ENCODE data around the gene AMH. TPM values are rescaled to one million over a fixed set of nuclear protein-coding genes. Genes with fewer than 3 reads are reported as not detected.

AMH gene
- total and polyA plus RNA-seq, 11 donors: 0.10 to 1.1 (median 0.57) TPM; not detected in 4

DNA sequence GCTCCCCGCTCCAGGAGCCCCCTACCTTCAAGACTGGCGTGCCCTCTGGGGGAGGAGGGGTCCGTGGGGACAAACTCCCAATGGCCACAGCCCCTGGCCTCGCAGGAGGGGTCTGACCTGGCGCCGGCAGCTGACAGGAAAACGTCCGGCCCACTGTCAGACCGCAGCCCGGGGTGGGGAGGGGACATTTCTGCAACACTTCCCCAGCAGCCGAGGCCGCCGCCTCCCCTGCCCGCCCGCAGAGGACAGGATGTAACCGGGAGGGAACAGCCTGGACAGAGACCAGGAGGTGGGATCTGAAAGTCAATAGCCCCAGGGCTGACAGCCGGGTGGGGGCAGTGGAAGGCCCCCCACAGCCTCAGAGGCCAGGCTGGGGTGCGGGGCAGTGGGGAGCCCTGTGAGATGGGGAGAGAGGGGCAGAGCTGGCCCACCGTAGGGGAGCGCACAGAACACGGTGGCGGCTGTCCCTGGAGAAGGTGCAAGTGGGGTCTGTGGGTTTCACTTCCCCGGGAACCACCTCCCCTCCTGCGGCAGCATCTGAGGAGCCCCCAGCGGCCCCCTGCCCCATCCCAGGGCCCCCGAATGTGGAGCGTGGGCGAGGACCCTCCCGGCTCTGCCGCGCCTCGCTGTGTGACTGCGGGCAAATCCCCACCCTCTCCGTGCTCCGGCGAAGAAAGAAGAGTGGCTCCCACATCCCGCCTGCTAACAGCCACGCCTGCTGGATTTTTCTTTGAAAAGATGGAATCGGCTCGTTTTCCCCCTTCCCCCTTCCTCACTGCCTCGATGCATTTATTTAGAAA lies 33.1 kb downstream of the AMH start, which contains the start of gene PEAK3:
TSS of gene PEAK3 (minus strand) at position 114 of the 800 bp plus-strand sequence. CDS start 1,244 bp downstream, outside the sequence.
- peaks cover 0 to 22% (median 0%) of the 10 kb centered on the region in 9 donors for H3K27me3 ChIP-seq
- H3K4me3 ChIP-seq: peak within 1 kb of the TSS in 11 of 12 donors; percentile 22 to 61 (median 48)
- peak in 1 of 2 donors; percentile 10 for TF ChIP-seq POLR2A (IDR thresholded peaks at IDR 0.05)
- TF ChIP-seq, protein P1, sequence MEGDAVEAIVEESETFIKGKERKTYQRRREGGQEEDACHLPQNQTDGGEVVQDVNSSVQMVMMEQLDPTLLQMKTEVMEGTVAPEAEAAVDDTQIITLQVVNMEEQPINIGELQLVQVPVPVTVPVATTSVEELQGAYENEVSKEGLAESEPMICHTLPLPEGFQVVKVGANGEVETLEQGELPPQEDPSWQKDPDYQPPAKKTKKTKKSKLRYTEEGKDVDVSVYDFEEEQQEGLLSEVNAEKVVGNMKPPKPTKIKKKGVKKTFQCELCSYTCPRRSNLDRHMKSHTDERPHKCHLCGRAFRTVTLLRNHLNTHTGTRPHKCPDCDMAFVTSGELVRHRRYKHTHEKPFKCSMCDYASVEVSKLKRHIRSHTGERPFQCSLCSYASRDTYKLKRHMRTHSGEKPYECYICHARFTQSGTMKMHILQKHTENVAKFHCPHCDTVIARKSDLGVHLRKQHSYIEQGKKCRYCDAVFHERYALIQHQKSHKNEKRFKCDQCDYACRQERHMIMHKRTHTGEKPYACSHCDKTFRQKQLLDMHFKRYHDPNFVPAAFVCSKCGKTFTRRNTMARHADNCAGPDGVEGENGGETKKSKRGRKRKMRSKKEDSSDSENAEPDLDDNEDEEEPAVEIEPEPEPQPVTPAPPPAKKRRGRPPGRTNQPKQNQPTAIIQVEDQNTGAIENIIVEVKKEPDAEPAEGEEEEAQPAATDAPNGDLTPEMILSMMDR (IDR thresholded peaks at IDR 0.05): no peak
- H3K4me1 ChIP-seq: peaks cover 0 to 18% (median 10%) of the 10 kb centered on the region in 12 donors
- ATAC-seq: peak; percentile 87 to 96 (median 90)
- no peaks in the 10 kb centered on the region for H3K36me3 ChIP-seq
- WGBS, 4 donors: 4 to 15% (median 6%) methylated on average over 27 to 41 of the region's 41 CpGs
- intact Hi-C loops (cut with DNase I): loop anchor here in 1 of 10 donors (10.0 kb wide), 1 partner anchor 113 kb away; no protein-coding TSS in a partner anchor
- DNase-seq: peak; percentile 81 to 93 (median 85)
- peak within 1 kb of the TSS in 10 of 12 donors; percentile 9 to 82 (median 53) for H3K27ac ChIP-seq
- H3K9me3 ChIP-seq: no peaks in the 10 kb centered on the region

DNA sequence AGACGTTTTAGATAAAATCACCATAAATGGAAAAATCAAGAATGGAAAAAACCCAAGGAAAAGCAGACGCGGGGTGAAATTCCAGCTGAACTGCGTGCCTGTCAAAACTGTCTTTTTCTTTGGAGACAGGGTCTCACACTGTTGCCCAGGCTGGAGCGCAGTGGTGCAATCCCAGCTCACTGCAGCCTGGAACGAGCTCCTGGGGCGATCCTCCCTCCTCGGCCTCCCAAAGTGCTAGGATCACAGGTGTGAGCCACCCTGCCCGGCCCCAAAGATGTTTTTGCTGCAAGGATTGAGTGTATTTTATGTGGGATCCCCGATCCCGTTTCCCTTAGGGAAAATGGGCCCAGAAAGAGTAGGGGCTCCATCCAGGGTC lies 33.7 kb downstream of the AMH start:
- 68 to 76% (median 71%) methylated on average over 9 to 11 of the region's 11 CpGs for WGBS, 4 donors
- H3K27ac ChIP-seq: peak overlapping the region in 1 of 12 donors; percentile 33
- TF ChIP-seq POLR2A (IDR thresholded peaks at IDR 0.05): no peak
- TF ChIP-seq, protein P1 (IDR thresholded peaks at IDR 0.05): no peak
- no peaks in the 10 kb centered on the region for H3K9me3 ChIP-seq
- no peaks in the 10 kb centered on the region for H3K36me3 ChIP-seq
- peak overlapping the region in 7 of 12 donors; percentile 44 to 61 (median 51) for H3K4me3 ChIP-seq
- no peak for DNase-seq
- no peak for ATAC-seq
- peaks cover 0 to 27% (median 0%) of the 10 kb centered on the region in 9 donors for H3K27me3 ChIP-seq
- H3K4me1 ChIP-seq: peaks cover 0 to 21% (median 10%) of the 10 kb centered on the region in 12 donors
- intact Hi-C loops (cut with DNase I): loop anchor here in 1 of 10 donors (10.0 kb wide), 1 partner anchor 112 kb away; no protein-coding TSS in a partner anchor

- Histone ChIP-seq H3K36me3 (no peaks in the 10 kb centered on the region), H3K27me3 (peaks cover 0 to 38% (median 8%) of the 10 kb centered on the region in 9 donors), H3K4me3 (no peak overlapping the region), H3K4me1 (peaks cover 0 to 32% (median 10%) of the 10 kb centered on the region in 12 donors), H3K9me3 (no peaks in the 10 kb centered on the region), H3K27ac (no peak overlapping the region)
- DNase-seq (no peak), ATAC-seq (no peak)
- WGBS, 4 donors: 93 to 99% (median 96%) methylated on average over 8 of the region's 8 CpGs
- intact Hi-C loops (cut with DNase I): loop anchor here in 1 of 10 donors (10.0 kb wide), 1 partner anchor 111 kb away; no protein-coding TSS in a partner anchor
- TF ChIP-seq POLR2A (IDR thresholded peaks at IDR 0.05): no peak
- TF ChIP-seq, protein P1 (IDR thresholded peaks at IDR 0.05): no peak
Observed at GRCh38 chr19:2283835-2284507, 34.8 kb downstream of the AMH start.
